ENCODE results near the gene KRTAP12-1.
"Not testable (repeated sequence)": the region's sequence is repeated elsewhere in the genome, so short reads cannot be mapped to it uniquely, and the experiment has no call there.

KRTAP12-1 gene

DNA sequence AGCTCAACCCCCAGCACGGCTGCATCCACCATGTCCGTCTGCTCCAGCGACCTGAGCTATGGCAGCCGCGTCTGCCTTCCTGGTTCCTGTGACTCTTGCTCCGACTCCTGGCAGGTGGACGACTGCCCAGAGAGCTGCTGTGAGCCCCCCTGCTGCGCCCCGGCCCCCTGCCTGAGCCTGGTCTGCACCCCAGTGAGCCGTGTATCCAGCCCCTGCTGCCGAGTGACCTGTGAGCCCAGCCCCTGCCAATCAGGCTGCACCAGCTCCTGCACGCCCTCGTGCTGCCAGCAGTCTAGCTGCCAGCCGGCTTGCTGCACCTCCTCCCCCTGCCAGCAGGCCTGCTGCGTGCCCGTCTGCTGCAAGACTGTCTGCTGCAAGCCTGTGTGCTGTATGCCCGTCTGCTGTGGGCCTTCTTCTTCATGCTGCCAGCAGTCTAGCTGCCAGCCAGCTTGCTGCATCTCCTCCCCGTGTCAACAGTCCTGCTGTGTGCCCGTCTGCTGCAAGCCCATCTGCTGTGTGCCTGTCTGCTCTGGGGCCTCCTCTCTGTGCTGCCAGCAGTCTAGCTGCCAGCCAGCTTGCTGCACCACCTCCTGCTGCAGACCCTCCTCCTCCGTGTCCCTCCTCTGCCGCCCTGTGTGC lies 15.3 kb upstream of the KRTAP12-1 start, which contains the start of gene KRTAP10-12:
TSS of gene KRTAP10-12 (plus strand) at position 1 of the 639 bp plus-strand sequence. CDS start at position 31, 30 bp downstream.
- not testable (repeated sequence) for DNase-seq

DNA sequence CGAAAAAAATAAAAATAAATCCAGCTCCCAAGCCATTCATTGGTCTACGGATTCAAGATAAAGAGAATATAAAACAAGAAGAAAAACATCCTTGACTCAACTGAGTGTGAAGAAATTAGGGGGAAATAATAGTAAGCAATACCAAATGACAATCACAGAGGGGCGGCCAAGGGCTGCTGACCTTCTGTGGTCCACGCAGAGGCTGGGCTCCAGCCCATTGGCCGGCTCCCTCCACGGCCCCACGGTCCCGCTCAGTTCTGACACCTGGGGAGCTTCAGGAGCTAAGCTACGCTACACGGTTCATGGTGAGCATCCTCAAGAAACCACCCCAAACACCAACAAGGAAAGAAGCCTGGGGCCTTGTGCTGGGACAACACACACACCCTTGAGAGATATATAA lies 14.6 kb upstream of the KRTAP12-1 start:
- no peak for DNase-seq

DNA sequence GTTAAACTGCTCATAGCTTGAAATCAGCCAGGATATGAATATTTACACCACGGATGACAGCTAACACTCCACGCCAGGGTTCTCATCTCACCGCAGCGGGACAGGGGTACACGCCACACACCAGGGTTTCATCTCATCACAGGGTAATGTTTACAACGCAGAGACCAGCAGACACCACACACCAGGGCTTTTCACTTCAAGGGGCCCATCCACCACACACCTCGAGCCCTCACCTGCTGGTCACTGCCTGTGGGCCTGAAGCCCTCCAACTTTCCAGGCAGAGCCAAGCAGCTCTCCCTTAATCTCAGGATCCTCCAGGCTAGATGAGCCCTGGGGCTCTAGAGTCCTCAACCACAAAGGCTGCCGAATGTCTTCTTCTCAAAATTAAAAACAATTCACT lies 13.7 kb upstream of the KRTAP12-1 start:
- DNase-seq: no peak

DNA sequence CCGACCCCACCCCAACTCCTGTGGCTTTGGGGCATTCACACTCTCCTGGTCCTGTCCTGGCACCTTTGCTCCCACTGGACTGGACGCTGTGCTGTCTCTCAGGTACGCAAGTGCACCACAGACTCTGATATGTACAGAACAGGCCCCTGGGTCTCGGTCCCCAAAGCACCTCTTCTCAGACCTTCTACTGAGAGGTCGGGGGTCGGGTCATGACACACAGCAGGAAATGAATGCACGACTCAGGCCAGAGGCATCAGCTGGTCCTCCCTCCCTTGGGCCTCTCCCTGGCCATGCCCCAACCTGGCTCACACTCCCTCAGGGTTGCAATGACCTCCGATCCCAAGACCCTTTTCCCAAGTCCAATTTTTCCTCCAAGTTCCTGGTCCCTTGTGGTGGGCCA lies 13.2 kb upstream of the KRTAP12-1 start:
- DNase-seq: no peak

DNA sequence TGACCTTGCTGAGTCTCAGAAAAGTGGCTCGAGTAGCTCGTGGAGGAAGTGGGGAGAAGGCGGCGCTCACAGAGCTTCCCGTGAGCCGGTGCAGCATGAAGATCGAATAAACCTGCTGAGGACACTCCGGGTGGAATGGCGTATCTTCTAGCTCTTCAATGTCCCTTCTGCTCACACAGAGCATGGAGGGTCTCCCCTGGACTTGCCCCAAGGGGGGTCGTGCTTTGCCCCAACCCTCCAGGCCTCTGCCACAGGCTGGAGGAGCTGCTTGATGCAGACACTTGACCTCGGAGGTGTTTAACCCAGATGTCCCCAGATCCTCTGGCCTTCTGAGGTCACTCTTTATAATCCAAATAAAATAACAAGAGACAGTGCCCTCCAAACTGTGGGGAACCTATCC lies 12.8 kb upstream of the KRTAP12-1 start:
- DNase-seq: no peak

DNA sequence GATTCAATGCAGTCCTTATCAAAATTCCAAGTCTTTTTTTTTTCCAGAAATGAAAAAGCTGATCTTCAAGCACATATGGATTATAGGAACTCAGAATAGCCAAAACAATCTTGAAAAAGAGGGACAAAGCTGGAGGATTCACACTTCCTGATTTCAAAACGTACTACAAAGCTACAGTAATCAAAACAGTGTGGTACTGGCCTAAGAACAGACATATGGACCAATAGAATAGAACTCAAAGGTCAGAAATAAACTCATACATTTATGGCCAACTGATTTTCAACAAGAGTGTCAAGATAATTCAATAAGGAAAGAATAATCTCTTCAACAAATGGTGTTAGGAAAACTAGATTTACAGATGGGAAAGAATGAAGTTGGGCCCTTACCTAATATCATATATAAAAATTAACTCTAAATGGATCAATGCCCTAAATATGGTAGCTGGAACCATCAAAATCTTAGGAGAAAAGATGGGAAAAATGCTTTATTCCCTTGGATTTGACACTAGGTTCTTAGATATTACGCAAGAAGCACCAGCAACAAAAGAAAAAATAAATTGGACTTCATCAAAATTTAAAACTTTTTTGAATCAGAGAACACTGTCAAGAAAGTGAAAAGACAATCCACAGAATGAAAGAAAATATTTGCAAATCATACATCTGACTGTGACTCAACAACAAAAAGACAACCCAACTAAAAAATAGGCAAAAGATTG lies 11.0 kb upstream of the KRTAP12-1 start:
- DNase-seq: no peak

DNA sequence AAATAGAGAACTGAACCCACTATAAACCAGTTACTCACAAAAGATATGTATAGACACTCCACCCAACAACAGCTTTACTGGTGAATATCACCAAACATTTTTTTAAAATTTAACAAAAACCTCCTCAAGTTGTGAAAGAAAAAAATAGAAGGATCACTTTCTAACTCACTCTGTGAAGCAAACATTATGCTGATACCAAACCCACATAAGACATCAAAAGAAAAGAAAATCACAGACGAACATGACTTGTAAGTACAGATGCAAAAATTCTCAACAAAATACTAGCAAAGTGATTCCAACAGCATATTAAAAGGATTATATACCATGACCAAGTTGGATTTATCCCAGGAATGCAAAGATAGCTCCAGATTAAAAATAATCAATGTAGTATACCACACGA lies 9.7 kb upstream of the KRTAP12-1 start:
- DNase-seq: no peak

DNA sequence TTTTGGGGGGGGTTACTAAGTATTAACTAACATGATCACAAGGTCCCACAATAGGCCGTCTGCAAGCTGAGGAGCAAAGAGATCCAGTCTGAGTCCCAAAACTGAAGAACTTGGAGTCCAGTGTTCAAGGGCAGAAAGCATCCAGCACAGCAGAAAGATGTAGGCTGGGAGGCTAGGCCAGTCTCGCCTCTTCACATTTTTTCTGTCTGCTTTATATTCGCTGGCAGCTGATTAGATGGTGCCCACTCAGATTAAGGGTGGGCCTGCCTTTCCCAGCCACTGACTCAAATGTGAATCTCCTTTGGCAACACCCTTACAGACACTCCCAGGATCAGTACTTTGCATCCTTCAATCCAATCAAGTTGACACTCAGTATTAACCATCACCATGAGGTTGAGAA lies 7.8 kb upstream of the KRTAP12-1 start:
- DNase-seq: not testable (repeated sequence)

DNA sequence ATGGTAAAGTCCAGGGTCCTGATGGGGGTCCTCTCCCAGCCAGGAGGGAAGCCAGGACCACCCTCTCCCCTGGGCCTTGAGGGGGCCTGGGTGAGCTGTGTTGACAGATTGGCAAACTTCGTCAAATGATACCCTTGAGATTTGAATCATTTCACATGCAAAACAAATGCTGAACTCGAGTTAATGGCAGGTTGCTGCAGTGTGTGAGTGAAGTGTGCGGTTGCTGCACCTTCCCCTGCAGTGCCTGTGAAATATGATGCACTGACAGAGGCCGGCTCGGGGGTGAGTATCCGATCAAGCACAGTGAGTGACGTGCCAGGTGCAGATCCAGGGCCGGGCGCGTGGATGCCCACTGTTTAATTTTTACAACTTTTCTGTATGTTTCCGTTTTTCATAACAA lies 5.7 kb upstream of the KRTAP12-1 start:
- no peak for DNase-seq

DNA sequence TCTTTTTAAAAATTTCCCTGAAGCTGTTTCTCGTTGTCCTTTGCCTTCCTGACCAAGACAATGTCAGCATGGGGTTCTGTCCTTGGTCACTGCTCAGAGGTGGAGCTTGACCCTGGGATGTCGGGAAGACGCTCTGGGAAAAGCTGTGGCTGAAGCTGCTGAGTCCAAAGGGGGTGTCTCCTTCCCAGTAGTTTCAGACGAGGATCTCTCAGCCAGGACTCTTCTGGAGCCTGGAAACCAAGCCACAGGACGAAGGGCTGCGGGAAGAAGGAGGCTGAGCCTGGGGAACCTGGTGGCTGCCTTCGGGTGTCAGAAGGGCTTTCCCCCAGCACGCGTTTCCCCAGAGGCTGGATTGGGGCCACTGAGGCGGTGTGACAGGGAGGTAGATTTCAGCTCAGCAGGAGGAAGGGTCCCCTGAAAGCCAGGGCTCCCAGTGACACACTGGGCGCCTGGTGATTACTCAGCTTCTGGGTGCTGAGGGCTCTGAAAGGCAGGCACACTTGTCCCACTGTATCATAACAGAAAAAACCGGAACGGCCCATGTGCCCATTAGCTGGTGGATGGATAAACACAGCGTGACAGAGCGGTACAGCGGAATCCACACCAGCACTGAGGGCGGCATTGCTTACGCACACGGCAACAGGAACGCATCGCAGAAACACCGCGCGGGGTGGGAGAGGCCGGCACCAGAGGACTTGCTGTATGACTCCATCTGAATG lies 5.0 kb upstream of the KRTAP12-1 start:
- no peak for DNase-seq

DNA sequence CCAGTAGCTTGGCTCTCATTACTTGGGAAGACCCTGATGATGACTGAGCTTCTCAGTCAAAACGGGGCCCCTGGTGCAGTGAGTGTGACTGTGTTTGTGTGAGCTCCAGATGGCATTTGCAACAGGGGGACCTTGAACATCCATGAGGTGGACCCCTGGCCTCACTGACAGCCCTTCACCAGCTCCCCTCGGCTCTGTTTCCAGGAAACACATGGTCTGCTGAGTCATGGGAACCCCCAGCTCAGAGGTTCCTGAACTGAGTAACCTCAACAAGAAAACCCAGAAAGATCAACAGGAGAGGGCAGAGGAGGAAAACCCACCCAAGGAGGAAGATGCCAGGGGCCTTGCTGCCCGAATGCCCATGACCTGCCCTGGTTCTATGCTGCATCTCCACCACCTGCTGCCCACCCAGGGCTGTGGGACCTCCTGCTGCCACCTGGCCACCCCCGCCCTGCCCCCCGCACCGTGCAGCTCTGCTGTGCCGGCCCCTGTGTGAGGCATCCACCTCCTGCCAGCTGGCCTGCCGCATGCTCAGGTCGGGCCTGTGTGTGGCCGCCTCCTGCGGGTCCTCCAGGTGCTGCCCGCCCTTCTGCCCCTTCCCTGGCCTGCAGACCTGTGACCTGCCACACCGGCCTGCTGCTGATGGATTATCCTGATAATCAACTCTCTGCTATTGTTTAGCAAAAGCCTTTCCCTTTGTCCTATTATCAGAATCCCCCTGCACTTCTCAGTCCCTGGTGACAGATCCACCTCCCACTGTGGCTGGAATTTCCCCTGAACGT lies 4.2 kb upstream of the KRTAP12-1 start:
- DNase-seq: no peak

DNA sequence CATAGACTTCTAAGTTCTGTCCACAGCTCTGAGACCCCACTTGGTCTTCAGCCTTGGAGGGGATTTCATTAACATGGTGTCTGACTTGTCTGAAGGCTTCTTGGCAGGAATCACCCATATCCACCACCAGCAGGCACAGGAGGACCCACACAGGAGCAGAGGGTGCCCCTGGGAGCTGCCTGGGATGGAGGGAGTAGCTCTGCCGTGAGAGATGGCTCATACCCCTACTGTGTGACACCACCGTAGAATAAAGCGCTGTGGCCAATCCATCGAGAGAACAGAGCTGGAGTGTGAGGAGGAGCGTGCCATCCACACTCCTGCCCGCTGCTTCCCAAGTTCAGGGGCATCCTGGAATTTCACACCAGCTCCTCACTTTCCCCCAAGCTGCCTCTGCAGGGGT lies 3.1 kb upstream of the KRTAP12-1 start:
- not testable (repeated sequence) for DNase-seq

DNA sequence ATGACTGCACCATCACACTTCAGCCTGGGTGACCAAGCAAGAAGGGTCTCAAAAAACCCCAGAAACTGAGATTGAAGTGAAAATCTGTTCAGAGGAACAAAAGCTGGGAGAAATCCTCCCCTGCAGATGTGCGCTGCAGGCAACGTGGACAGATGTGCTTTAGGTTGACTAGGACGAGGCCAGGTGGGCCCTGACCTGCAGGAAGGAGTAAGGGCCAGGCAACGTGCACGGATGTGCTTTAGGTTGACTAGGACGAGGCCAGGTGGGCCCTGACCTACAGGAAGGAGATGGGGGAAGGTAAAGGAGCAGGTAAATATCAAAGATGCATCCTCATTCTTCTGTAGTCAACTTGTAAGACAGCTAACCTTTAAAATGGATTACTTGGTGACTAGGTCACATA lies 2.5 kb upstream of the KRTAP12-1 start:
- DNase-seq: no peak

DNA sequence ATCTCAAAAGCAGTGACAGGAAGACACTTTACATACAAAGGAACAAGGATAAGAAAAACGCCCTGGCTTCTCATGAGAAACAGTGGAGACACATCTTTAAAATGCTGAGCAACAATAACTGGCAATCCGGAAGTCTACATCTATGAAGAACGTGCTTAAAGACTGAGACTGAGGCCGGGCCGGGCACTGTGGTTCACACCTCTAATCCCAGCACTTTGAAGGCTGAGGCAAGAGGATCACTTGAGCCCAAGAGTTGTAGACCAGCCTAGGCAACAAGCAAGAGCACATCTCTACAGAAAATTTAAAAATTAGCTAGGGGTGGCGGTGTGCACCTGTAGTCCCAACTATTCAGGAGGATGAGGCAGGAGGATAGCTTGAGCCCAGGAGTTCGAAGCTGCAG lies 2.1 kb upstream of the KRTAP12-1 start:
- DNase-seq: no peak

DNA sequence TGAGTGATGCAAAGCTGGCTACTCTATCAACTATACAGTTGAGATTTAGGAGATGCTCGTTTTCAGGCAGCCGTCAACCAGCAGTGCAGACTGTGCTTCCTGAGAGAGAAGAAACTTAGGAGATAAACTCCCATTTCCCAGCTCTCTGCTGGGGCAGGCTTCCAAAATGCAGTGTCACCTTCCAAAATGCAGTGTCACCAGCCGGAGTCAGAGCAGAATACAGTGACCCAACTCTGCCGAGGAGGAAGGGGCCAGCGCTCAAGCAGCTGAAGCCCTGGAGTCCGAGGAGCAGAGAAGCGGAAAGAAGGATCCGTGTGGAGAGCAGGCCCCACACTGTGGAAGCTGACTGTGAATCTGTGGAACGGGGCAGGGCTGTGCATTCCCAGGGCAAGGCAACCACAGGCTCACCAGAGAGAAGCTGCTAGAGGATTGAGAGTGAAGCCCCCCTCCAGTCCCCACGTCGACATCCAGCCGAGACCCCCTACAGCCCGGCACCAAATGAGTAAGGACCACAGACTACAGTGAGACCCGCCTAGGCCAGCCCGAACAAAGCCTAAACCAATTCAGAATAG lies 703 bp upstream of the KRTAP12-1 start:
- DNase-seq: no peak

DNA sequence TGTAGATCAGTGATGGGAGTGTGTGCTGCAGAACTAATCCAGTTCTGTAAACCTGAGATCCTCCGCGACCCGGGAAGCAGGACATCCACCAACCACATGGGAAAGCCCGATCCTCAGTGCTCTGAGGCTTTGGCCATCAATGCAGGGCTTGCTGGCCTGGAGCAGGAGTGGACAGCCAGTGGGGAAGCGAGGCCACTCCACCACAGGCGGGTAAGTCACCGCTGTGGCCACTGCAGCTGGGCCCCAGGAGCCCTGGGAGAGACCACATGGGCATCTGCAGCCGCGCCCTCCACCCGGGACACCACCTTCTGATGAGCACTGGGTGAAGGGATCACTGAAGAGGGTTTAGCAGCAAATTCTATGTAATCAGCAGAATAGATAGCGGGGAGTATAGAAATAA lies 811 bp downstream of the KRTAP12-1 start:
- no peak for DNase-seq

DNA sequence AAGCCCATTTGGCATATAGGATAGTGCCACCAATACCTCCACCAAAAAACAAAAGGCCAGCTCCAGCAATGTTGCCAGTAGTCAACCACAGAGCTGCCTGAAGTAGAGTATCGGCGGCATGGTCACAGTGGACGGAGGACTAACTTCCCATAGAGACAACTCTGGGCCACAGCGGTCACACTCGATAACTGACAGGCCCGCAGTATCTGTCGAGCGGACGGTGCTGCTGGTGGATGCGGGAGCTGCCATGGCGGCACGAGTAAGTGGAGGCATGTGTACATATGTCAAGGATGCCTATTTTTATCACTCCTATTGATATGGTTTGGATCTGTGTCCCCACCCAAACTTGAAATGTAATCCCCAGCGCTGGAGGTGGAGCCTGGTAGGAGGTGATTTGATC lies 4.1 kb downstream of the KRTAP12-1 start:
- DNase-seq: no peak

DNA sequence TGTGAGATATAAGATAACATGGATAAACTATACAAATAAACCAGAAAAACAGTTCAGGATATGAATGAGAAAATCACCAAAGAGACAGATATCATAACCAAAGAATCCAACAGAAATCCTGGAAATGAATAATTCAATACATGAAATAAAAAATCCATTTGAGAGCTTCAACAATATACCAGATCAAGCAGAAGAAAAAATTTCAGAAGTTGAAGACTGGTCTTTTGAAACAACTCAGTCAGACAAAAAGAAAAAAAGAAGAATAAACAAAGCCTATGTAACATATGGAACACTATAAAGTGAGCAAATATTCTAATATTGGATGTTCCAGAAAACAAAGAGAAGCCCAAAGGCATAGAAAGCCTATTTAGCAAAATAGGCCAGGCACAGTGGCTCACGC lies 10.1 kb downstream of the KRTAP12-1 start:
- DNase-seq: no peak

DNA sequence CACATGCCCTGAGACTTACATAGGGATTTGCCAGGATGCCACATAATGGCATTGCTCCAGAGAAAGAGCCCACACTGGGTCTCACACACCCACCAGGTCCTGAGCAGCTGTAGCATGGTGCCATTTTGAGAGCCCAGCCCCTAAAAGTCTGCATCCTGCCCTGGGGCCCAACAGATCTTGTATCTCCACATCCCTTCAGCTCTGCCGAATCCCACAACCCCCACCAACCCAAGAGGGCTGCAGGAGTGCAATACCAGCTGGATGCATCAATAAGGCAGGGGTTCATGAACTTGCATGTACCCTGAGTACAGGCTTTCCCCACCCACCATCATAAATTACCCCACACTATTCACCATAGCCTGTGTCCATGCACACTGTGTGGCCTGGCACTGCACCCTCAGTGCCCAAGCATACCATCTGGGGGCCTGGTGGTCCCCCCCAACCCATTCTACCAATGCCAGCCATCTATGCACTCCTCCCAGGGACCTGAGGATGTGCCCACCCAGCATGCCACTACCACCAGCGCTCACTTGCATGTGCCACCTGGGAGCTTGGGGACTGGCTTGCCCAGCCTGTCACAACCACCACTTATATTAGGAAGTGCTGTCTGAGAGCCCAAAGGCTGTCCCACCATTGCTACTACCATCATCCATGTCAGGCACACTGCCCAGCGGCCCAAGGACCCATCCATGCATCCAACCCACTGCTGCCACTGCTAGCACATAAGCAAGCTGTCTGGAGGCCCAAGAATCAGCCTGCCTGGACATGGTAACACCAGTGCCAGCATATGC lies 11.1 kb downstream of the KRTAP12-1 start:
- DNase-seq: no peak

DNA sequence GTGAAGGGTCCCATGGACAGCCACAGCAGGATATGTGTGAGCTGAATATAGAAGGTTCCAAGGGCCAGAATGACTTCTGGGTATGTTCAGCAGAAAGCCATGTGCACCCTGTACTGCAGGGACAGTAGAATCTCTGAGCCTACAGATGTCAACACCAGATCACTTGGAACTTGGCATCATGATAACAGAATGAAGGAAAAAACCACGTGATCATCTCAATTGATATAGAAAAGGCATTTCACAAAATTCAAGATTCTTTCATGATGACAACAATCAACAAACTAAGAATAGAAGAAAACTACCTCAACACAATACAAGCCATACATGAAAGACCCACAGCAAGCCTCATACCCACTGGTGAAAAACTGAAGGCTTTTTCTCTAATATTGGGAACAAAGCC lies 14.4 kb downstream of the KRTAP12-1 start:
- DNase-seq: no peak

DNA sequence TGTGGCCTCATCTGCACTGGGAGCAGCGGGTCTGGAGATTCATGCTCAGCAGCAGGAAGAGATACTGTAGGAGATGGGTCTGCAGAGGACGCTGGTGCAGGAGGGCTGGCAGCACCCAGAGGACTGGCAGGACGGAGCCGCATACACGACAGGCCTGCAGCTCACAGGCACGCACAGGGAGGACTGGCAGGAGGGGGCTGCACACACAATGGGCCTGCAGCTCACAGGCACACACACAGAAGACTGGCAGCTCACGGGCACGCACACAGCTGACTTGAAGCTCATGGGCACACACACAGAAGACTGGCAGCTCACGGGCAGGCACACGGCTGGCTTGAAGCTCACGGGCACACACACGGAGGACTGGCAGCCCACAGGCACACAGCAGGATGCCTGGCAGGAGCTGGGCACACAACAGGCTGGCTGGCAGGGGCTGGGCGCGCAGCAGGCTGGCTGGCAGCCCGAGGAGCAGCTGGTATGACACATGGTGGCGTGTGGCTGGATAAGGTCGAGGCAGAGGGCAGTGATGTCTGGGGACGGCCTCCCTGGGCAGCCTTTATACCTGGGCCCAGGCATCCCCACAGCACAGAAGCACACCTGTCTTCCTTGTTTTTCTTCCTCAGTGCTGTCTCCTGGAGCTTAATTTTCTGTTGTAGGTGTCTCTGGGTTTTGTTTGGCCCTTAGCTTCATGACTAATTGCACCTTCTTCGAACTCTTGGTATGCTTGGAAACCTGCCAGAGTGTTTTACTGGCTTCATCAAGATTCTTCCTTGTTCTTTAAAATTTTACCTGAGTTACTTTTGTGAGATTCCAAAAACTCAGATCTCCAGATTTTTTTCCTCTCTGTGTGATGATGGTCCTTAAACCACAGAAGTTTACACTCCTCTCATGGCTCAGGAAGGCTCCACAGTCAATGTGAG lies 15.3 kb downstream of the KRTAP12-1 start, which contains the start of gene KRTAP12-2:
TSS of gene KRTAP12-2 (minus strand) at position 527 of the 920 bp plus-strand sequence. CDS start at position 486, 41 bp downstream.
- no peak for DNase-seq
